GM23248 (cell line): Measurements from ENCODE around the gene NPBWR2. TPM values are rescaled to one million over a fixed set of nuclear protein-coding genes. Genes with fewer than 3 reads are reported as not detected.
"Not testable (repeated sequence)": the region's sequence is repeated elsewhere in the genome, so short reads cannot be mapped to it uniquely, and the experiment has no call there.

Experiments
- DNase-seq: peaks from one replicate; pipeline ENCODE4 v3.0.0-alpha.2; 2015
- H2AFZ ChIP-seq: fragments of 200-600 bp; sonication (generic); 2 replicates; pipeline ENCODE4 v1.6.1; 2016; ENCODE audit warnings: antibody characterized with exemption
- H3F3A ChIP-seq: fragments of 200-600 bp; sonication (generic); 2 replicates; pipeline ENCODE4 v1.6.1; 2016; ENCODE audit warnings: mild to moderate bottlenecking, antibody characterized with exemption, mixed run types; ENCODE audit not compliant: insufficient read depth
- H3K27ac ChIP-seq: fragments of 200-600 bp; sonication (generic); 2 replicates; pipeline ENCODE4 v1.5.1; 2016; ENCODE audit warnings: mild to moderate bottlenecking
- H3K27me3 ChIP-seq: fragments of 200-600 bp; sonication (generic); replicated peaks from 2 replicates; pipeline ENCODE4 v1.6.1; 2016; ENCODE audit warnings: mild to moderate bottlenecking; ENCODE audit not compliant: insufficient read depth
- H3K36me3 ChIP-seq: fragments of 200-600 bp; sonication (generic); 2 replicates; pipeline ENCODE4 v1.6.1; 2016; ENCODE audit warnings: low read depth, mild to moderate bottlenecking
- H3K4me1 ChIP-seq: fragments of 200-600 bp; sonication (generic); 2 replicates; pipeline ENCODE4 v1.6.1; 2016; ENCODE audit warnings: mild to moderate bottlenecking; ENCODE audit not compliant: insufficient read depth
- H3K4me2 ChIP-seq: fragments of 200-600 bp; sonication (generic); one replicate; pipeline ENCODE4 v1.6.1; 2016; ENCODE audit warnings: mild to moderate bottlenecking; ENCODE audit not compliant: unreplicated experiment
- H3K4me3 ChIP-seq: fragments of 200-600 bp; sonication (generic); 2 replicates; pipeline ENCODE4 v1.5.1; 2016; ENCODE audit warnings: mild to moderate bottlenecking
- H3K79me2 ChIP-seq: fragments of 200-600 bp; sonication (generic); 2 replicates; pipeline ENCODE4 v1.6.1; 2016; ENCODE audit warnings: mild to moderate bottlenecking; ENCODE audit not compliant: insufficient read depth
- H3K9ac ChIP-seq: fragments of 200-600 bp; sonication (generic); 2 replicates; pipeline ENCODE4 v1.6.1; 2016; ENCODE audit warnings: mild to moderate bottlenecking
- H3K9me2 ChIP-seq: fragments of 200-600 bp; sonication (generic); 2 replicates; pipeline ENCODE4 v1.6.1; 2016; ENCODE audit warnings: mixed run types, mild to moderate bottlenecking, moderate library complexity; ENCODE audit not compliant: insufficient read depth
- H3K9me3 ChIP-seq: fragments of 200-600 bp; sonication (generic); one replicate; pipeline ENCODE4 v1.6.1; 2017; ENCODE audit warnings: low read depth
- H4K20me1 ChIP-seq: fragments of 200-600 bp; sonication (generic); 2 replicates; pipeline ENCODE4 v1.6.0; 2016; ENCODE audit not compliant: insufficient read depth
- EZH2 ChIP-seq: fragments of 200-600 bp; sonication (generic); IDR thresholded peaks from 2 replicates; pipeline ENCODE4 v1.6.1; 2018; ENCODE audit warnings: antibody characterized with exemption, mild to moderate bottlenecking; ENCODE audit not compliant: insufficient read depth, poor library complexity, severe bottlenecking
- EZH2phosphoT487 ChIP-seq: fragments of 200-600 bp; sonication (generic); IDR thresholded peaks from 2 replicates; pipeline ENCODE4 v1.6.1; 2018; ENCODE audit warnings: antibody characterized with exemption, moderate library complexity, mild to moderate bottlenecking, low read depth; ENCODE audit not compliant: insufficient read depth
- WGBS, 2 experiments: methylation state at CpG; one replicate each; pipeline ENCODE4 v1.1.6; 2015 to 2017; ENCODE audit warnings: low lambda C conversion rate in 2 of 2, low coverage in 1 of 2; ENCODE audit errors: missing lambda C conversion rate in 2 of 2; 5-methylcytosine and 5-hydroxymethylcytosine counted together
- in situ Hi-C: fragments of 300-500 bp; cut with MboI; formaldehyde crosslinking; loops from 2 replicates; pipeline ENCODE4 v1.15.0; 2020
- polyA plus RNA-seq: library from polyadenylated mRNA; unstranded; fragments of >200 nt; fragmentation: Nextera tagmentation; extraction: Ambion mirVana; gene quantifications from 2 replicates; pipeline ENCODE4 v1.2.1, GENCODE V29; 2016
- total RNA-seq: library from RNA; depleted of rRNA; stranded (reverse); fragments of >200 nt; shearing (Covaris generic); gene quantifications from 2 replicates; pipeline ENCODE4 v1.2.3, GENCODE V29; 2014

The NPBWR2 gene
- total and polyA plus RNA-seq, 2 experiments from 2014 or later, result not detected

GRCh38 chr20:64091340-64091739 lies 16.0 kb downstream of the NPBWR2 start:
- no peak for DNase-seq
- Histone ChIP-seq H3K9ac (no peak overlapping the region), H3K27me3 (peaks cover 2% of the 10 kb centered on the region; the same call in 1 of the 2 replicates), H3K4me3 (no peak overlapping the region), H3F3A (no peaks in the 10 kb centered on the region), H3K9me2 (no peaks in the 10 kb centered on the region), H3K4me1 (no peaks in the 10 kb centered on the region), H3K79me2 (no peaks in the 10 kb centered on the region), H2AFZ (no peak overlapping the region), H3K4me2 (no peak overlapping the region), H3K36me3 (no peaks in the 10 kb centered on the region), H3K27ac (no peak overlapping the region), H4K20me1 (no peaks in the 10 kb centered on the region), H3K9me3 (no peaks in the 10 kb centered on the region)
- in situ Hi-C loops, result no loop called here
- 77 to 86% methylated on average over 18 to 19 of the region's 19 CpGs for WGBS, 2 experiments
- TF ChIP-seq EZH2phosphoT487 (no peak), EZH2 (no peak)

- Histone ChIP-seq H3K27me3 (peaks cover 4% of the 10 kb centered on the region; the same call in 1 of the 2 replicates), H3K36me3 (no peaks in the 10 kb centered on the region), H3F3A (no peaks in the 10 kb centered on the region), H3K9me2 (no peaks in the 10 kb centered on the region), H3K9me3 (no peaks in the 10 kb centered on the region), H3K4me3 (no peak overlapping the region), H3K79me2 (no peaks in the 10 kb centered on the region), H3K27ac (no peak overlapping the region), H3K9ac (no peak overlapping the region), H3K4me1 (no peaks in the 10 kb centered on the region), H3K4me2 (no peak overlapping the region), H4K20me1 (no peaks in the 10 kb centered on the region), H2AFZ (no peak overlapping the region)
- in situ Hi-C loops, result no loop called here
- DNase-seq, result no peak
- 21 to 24% methylated on average over 10 of the region's 10 CpGs for WGBS, 2 experiments
- TF ChIP-seq EZH2 (no peak), EZH2phosphoT487 (no peak)
Measured at GRCh38 chr20:64090165-64090564, 17.2 kb downstream of the NPBWR2 start.

GRCh38 chr20:64088586-64088985 lies 18.8 kb downstream of the NPBWR2 start:
- H3K79me2 ChIP-seq, H4K20me1 ChIP-seq, H3K9me3 ChIP-seq, H3K9ac ChIP-seq, H3K4me2 ChIP-seq, H3K4me3 ChIP-seq, H3K36me3 ChIP-seq, H2AFZ ChIP-seq, in situ Hi-C loops, H3K9me2 ChIP-seq, H3K27me3 ChIP-seq, H3K27ac ChIP-seq, H3K4me1 ChIP-seq, H3F3A ChIP-seq: not testable (repeated sequence)
- peak; percentile 28 for DNase-seq

- H3K4me2 ChIP-seq, H2AFZ ChIP-seq, H3K9me2 ChIP-seq, H3K4me3 ChIP-seq, H3K79me2 ChIP-seq, H3K9ac ChIP-seq, H3K27ac ChIP-seq, DNase-seq, in situ Hi-C loops, H3K9me3 ChIP-seq, H3F3A ChIP-seq, H3K4me1 ChIP-seq, H3K36me3 ChIP-seq, H3K27me3 ChIP-seq, H4K20me1 ChIP-seq: not testable (repeated sequence)
- 95 to 96% methylated on average over 5 to 10 of the region's 36 CpGs for WGBS, 2 experiments
Measured at GRCh38 chr20:64087226-64087825, 20.0 kb downstream of the NPBWR2 start.

GRCh38 chr20:64086801-64087200 lies 20.6 kb downstream of the NPBWR2 start:
- no peak overlapping the region for H3K9ac ChIP-seq
- H3K4me1 ChIP-seq, result no peaks in the 10 kb centered on the region
- in situ Hi-C loops, result no loop called here
- no peak overlapping the region for H3K4me3 ChIP-seq
- peak; percentile 34 for DNase-seq
- H3K79me2 ChIP-seq, result no peaks in the 10 kb centered on the region
- H3K9me3 ChIP-seq, result no peaks in the 10 kb centered on the region
- H3K9me2 ChIP-seq, result no peaks in the 10 kb centered on the region
- no peaks in the 10 kb centered on the region for H3F3A ChIP-seq
- no peak for TF ChIP-seq EZH2
- TF ChIP-seq EZH2phosphoT487, result no peak
- no peak overlapping the region for H2AFZ ChIP-seq
- no peak overlapping the region for H3K4me2 ChIP-seq
- no peaks in the 10 kb centered on the region for H4K20me1 ChIP-seq
- 81 to 85% methylated on average over 9 to 11 of the region's 11 CpGs for WGBS, 2 experiments
- H3K27me3 ChIP-seq, result peaks cover 4% of the 10 kb centered on the region; the same call in 1 of the 2 replicates
- no peaks in the 10 kb centered on the region for H3K36me3 ChIP-seq
- H3K27ac ChIP-seq, result no peak overlapping the region
